Natural killer cell (primary cell): ENCODE measurements around the gene C16orf78. TPM values are rescaled to one million over a fixed set of nuclear protein-coding genes. Genes with fewer than 3 reads are reported as not detected.

Experiments
- ATAC-seq, 3 donors: fragments of 150-1000 bp in 2 of 3; fragments of 200-7000 bp in 1 of 3; cut with Tn5 transposase; 1 replicate in 1 of 3; 2 replicates in 2 of 3; pipeline ENCODE4 v1.10.0; 2021; ENCODE audit warnings: mild to moderate bottlenecking in 2 of 3, moderate library complexity in 2 of 3
- DNase-seq, 2 donors: peaks; one replicate each; pipeline versions ENCODE4 v3.0.0 to v3.0.0-alpha.2; 2013 to 2021; ENCODE audit warnings: mixed read lengths in 1 of 2
- H3K27ac ChIP-seq: one replicate; pipeline ENCODE4 v1.5.1; 2013; ENCODE audit warnings: mild to moderate bottlenecking, low read length
- H3K27me3 ChIP-seq: one replicate; pipeline ENCODE4 v1.6.1; 2013; ENCODE audit warnings: low read length; ENCODE audit not compliant: control insufficient read depth, insufficient read depth
- H3K36me3 ChIP-seq: one replicate; pipeline ENCODE4 v1.6.1; 2013; ENCODE audit warnings: low read length; ENCODE audit not compliant: control insufficient read depth, insufficient read depth
- H3K4me1 ChIP-seq: one replicate; pipeline ENCODE4 v1.6.1; 2013; ENCODE audit warnings: low read length; ENCODE audit not compliant: control insufficient read depth, insufficient read depth
- H3K4me3 ChIP-seq: one replicate; pipeline ENCODE4 v1.5.1; 2013; ENCODE audit warnings: low read length
- H3K9me3 ChIP-seq: one replicate; pipeline ENCODE4 v1.6.1; 2013; ENCODE audit warnings: low read length; ENCODE audit not compliant: control insufficient read depth, insufficient read depth
- H3K27ac Mint-ChIP-seq, 2 donors: one replicate each; pipeline ENCODE4 v1.8.0; 2022; ENCODE audit warnings: mild to moderate bottlenecking in 2 of 2, mixed read lengths in 2 of 2, moderate library complexity in 1 of 2
- H3K27me3 Mint-ChIP-seq, 2 donors: one replicate each; pipeline ENCODE4 v1.8.0; 2022; ENCODE audit warnings: low read depth in 2 of 2, mixed read lengths in 2 of 2
- H3K36me3 Mint-ChIP-seq: one replicate; pipeline ENCODE4 v1.8.0; 2022; ENCODE audit warnings: mixed read lengths
- H3K4me1 Mint-ChIP-seq, 2 donors: one replicate each; pipeline ENCODE4 v1.8.0; 2022; ENCODE audit warnings: mixed read lengths in 2 of 2
- H3K4me3 Mint-ChIP-seq: one replicate; pipeline ENCODE4 v1.8.0; 2022; ENCODE audit warnings: mild to moderate bottlenecking, moderate library complexity, mixed read lengths
- H3K9me3 Mint-ChIP-seq, 2 donors: one replicate each; pipeline ENCODE4 v1.8.0; 2022; ENCODE audit warnings: mixed read lengths in 2 of 2
- CTCF ChIP-seq: fragments of 200-600 bp; IDR thresholded peaks from one replicate; pipeline ENCODE4 v1.8.0; 2022; ENCODE audit warnings: antibody characterized with exemption
- WGBS: methylation state at CpG from one replicate; pipeline ENCODE4 v1.1.7; 2013; ENCODE audit warnings: missing lambda C conversion rate; ENCODE audit not compliant: insufficient coverage; 5-methylcytosine and 5-hydroxymethylcytosine counted together
- intact Hi-C: fragments of 100-400 bp; cut with micrococcal nuclease; formaldehyde crosslinking; loops from one replicate; pipeline ENCODE4 v1.14.2; 2022
- total RNA-seq, 4 donors: library from RNA; stranded (reverse); fragments of 120-200 nt in 1 of 4; gene quantifications; one replicate each; pipeline versions ENCODE4 v1.2.3 to v1.2.4, GENCODE V29; 2013 to 2022

Gene C16orf78
- total RNA-seq, 3 donors from 2014 or later (not counting 1 experiment from before 2014, with no cell fraction given): not detected

- Histone ChIP-seq H3K9me3 (no peaks in the 10 kb centered on the region), H3K4me1 (peaks cover 12% of the 10 kb centered on the region), H3K36me3 (no peaks in the 10 kb centered on the region), H3K4me3 (no peak overlapping the region), H3K27ac (no peak overlapping the region), H3K27me3 (no peaks in the 10 kb centered on the region)
- WGBS: 64% methylated on average over 5 of the region's 5 CpGs
- DNase-seq (no peak), ATAC-seq (no peak)
- Mint-ChIP-seq H3K9me3 (no peaks in the 10 kb centered on the region), H3K27ac (no peak overlapping the region), H3K4me1 (peaks cover 13 to 24% of the 10 kb centered on the region in 2 donors), H3K4me3 (no peak overlapping the region), H3K36me3 (no peaks in the 10 kb centered on the region), H3K27me3 (peaks cover 10 to 15% of the 10 kb centered on the region in 2 donors)
- no peak for TF ChIP-seq CTCF
- intact Hi-C loops: no loop called here
Observed at GRCh38 chr16:49422896-49423295, 49.3 kb downstream of the C16orf78 start.

GRCh38 chr16:49424961-49425360 lies 51.4 kb downstream of the C16orf78 start:
- H3K4me3 Mint-ChIP-seq: no peak overlapping the region
- Histone ChIP-seq H3K27me3 (no peaks in the 10 kb centered on the region), H3K36me3 (no peaks in the 10 kb centered on the region), H3K27ac (no peak overlapping the region), H3K4me3 (no peak overlapping the region), H3K4me1 (no peaks in the 10 kb centered on the region), H3K9me3 (no peaks in the 10 kb centered on the region)
- H3K27me3 Mint-ChIP-seq: peaks cover 10 to 19% of the 10 kb centered on the region in 2 donors
- H3K4me1 Mint-ChIP-seq: peaks cover 3 to 4% of the 10 kb centered on the region in 2 donors
- no peaks in the 10 kb centered on the region for H3K36me3 Mint-ChIP-seq
- no peak for TF ChIP-seq CTCF
- intact Hi-C loops: no loop called here
- H3K9me3 Mint-ChIP-seq: peaks cover 3 to 4% of the 10 kb centered on the region in 2 donors
- 96% methylated on average over 6 of the region's 6 CpGs for WGBS
- ATAC-seq (no peak), DNase-seq (no peak)
- no peak overlapping the region for H3K27ac Mint-ChIP-seq

GRCh38 chr16:49427771-49428170 lies 54.2 kb downstream of the C16orf78 start:
- no peak for TF ChIP-seq CTCF
- no peaks in the 10 kb centered on the region for H3K36me3 Mint-ChIP-seq
- no peaks in the 10 kb centered on the region for H3K9me3 ChIP-seq
- no peak overlapping the region for H3K4me3 Mint-ChIP-seq
- no peak for DNase-seq
- no peaks in the 10 kb centered on the region for H3K4me1 ChIP-seq
- 91% methylated on average over 4 of the region's 4 CpGs for WGBS
- H3K4me3 ChIP-seq: no peak overlapping the region
- ATAC-seq: no peak
- H3K4me1 Mint-ChIP-seq: no peaks in the 10 kb centered on the region
- H3K27me3 Mint-ChIP-seq: peaks cover 14 to 15% of the 10 kb centered on the region in 2 donors
- no peaks in the 10 kb centered on the region for H3K36me3 ChIP-seq
- intact Hi-C loops: no loop called here
- H3K27ac Mint-ChIP-seq: no peak overlapping the region
- H3K27ac ChIP-seq: no peak overlapping the region
- no peaks in the 10 kb centered on the region for H3K27me3 ChIP-seq
- H3K9me3 Mint-ChIP-seq: peaks cover 3 to 4% of the 10 kb centered on the region in 2 donors

GRCh38 chr16:49428808-49429207 lies 55.2 kb downstream of the C16orf78 start:
- no peak for TF ChIP-seq CTCF
- H3K27me3 Mint-ChIP-seq: peaks cover 10 to 11% of the 10 kb centered on the region in 2 donors
- H3K36me3 Mint-ChIP-seq: no peaks in the 10 kb centered on the region
- WGBS: 94% methylated on average over 2 of the region's 2 CpGs
- Histone ChIP-seq H3K27me3 (no peaks in the 10 kb centered on the region), H3K4me1 (no peaks in the 10 kb centered on the region), H3K4me3 (no peak overlapping the region), H3K27ac (no peak overlapping the region), H3K9me3 (no peaks in the 10 kb centered on the region), H3K36me3 (no peaks in the 10 kb centered on the region)
- H3K27ac Mint-ChIP-seq: no peak overlapping the region
- intact Hi-C loops: no loop called here
- no peaks in the 10 kb centered on the region for H3K4me1 Mint-ChIP-seq
- DNase-seq (no peak), ATAC-seq (no peak)
- H3K4me3 Mint-ChIP-seq: no peak overlapping the region
- peaks cover 3 to 4% of the 10 kb centered on the region in 2 donors for H3K9me3 Mint-ChIP-seq
